ENCODE data around the gene CACNA1S.

Gene CACNA1S

DNA sequence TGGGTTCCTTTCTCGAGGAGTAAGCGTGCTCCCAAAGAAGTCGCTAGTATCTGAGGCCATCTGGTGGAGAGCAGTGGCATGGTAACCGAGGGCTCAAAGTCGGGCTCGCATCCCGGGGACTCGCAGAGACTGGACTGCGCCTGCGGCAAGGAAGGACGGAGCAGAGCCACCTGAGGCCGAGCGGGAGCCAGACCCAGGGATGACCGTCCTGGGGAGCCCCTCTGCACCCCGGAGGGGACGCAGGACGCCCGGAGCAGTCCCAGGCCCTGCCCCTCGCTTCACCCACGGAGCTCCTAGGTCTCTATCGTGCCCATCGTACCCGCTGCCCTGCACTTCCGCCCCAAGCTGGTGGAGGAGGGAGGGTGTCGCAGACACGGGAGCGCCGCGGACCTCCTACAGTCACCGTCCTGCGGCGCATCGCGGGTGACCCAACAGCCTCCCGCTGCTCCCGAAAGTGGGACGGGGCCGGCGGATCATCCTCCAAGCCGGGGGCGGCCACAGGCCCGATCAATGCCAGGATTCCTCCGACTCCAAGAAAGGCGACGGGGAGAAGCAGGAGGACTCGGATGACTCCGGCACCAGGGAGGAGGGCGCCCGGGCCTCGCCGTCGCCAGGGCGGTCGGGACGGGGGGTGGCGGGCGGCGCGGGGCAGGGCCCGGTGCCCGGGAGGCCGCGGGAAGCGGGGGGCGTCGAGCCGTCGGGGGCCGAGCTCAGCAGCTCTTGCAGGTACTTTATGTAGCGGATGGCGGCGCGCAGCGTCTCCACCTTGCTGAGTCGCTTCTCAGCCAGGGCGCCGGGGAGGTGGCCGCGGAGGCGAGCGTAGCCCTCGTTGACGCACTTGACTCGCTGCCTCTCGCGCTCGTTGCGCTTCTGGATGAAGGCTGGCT lies 2.3 kb upstream of the CACNA1S start:
- DNase-seq = peak; percentile 99

DNA sequence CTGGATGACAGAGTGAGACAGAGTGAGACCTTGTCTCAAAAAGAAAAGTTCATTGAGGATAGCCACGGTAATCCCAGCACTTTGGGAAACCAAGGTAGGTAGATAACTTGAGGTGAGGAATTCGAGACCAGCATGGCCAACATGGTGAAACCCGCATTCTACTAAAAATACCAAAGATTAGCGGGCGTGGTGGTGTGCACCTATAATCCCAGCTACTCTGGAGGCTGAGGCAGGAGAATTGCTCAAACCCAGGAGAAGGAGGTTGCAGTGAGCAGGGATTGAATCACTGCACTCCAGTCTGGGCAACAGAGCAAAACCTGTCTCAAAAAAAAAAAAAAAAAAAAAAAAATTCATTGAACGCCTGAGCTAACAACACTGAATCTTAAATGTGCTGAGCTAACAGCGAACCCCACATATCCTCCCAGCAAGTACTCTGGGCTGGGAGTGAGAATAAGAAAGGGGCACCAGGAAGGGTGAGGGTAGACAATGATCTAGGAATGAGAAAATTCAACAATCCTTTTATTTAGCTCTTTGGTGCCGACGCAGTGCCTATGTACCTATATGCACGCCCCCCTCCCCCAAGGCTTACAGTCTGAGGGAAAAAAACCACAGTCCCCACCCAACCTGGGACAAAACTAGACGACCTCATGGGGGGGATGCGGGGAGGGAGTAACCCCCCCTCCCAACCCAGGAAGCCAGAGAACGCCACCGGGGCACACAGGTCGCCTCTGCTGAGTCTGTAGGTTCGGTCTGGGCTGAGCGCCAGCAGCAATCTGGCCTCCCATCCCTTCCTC lies 1.4 kb upstream of the CACNA1S start:
- DNase-seq = no peak

DNA sequence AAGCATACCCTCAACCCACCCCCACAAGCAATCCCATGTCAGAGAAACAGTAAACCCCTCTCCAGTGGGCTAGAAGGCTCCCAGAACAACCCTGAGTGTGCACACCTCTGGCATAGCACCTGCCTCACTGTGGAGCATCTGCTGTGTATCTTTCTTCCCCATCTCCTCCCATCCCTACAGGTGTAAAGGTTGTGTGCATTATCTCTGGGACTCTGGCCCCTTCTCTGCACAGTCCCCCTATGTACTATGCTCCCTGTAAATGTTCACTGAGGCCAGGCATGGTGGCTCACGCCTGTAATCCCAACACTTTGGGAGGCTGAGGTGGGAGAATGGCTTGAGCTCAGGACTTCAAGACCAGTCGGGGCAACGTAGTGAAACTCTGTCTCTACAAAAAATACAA lies 700 bp upstream of the CACNA1S start:
- DNase-seq = no peak

DNA sequence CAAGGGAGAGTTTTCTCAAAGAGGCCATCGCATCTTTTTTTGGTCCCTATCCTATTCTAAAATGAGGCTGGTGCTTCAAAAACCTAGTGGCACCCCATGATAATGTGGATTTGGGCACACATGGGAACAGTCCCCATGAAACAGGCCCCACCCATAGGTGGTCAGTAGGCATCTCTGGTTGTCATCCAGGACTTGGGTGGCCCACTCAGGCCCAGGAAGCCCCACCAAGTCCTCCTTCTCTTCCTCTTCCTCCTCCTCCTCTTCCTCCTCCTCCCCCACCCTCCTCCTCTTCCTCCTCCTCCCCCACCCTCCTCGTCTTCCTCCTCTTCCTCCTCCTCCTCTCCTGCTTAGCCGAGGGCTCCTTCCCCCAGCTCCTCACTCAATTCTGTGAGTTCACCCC lies 554 bp downstream of the CACNA1S start:
- DNase-seq = no peak

DNA sequence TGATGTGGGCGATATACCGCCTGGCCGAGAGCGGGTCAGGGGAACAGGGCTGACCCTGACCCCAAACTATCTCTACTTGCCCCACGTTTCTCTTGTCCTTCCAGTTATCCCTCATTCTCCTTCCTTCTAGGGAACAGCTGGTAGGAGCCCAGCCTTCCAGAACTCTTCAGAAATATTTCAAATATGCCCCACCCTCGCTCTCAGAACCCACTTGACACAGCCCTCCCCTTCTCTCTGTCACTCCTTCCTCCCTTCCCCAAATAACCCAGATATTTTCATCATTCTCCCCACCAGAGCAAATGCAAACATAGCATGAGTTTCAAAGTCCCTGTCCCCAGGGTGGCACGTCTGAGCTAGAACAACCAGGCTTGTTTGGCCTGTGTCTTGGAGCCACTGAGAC lies 1.1 kb downstream of the CACNA1S start:
- DNase-seq = no peak

DNA sequence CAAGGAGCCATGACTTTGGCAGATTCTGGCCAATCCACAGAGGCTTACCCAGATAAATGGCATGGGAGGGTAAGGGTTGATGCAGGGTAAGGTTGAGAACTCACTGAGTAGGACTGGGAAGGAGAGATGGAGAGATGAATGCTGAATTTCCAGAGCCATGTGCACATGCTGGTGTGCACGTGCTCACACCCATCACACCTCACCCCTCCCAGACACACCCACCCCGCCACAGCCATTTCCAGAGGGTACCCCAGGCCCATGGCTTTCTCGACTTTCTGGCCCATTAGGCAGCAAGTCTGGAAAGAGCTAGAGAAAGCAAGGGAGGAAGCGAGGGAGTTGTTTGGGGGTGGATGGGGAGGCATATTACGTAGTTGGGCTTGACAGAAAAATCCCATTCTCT lies 1.6 kb downstream of the CACNA1S start:
- no peak for DNase-seq

DNA sequence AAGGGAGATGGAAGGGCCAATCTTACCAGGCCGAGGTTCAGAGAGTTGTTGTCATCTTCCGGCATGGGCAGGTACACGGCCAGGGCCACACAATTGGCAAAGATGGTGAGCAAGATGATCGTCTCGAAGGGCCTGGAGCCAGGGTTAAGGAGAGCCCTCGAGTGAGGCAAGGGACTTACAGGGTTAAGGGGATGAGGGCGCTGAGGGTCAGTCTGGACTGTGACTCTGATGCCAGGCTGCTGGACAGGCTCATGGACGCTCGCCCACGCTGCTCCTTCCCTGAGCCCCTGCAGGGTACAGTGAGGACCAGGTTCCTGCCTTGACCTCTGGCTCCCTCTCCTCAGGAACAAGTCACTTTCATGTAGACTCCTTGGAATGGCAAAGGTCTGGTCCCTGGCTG lies 2.1 kb downstream of the CACNA1S start:
- no peak for DNase-seq

DNA sequence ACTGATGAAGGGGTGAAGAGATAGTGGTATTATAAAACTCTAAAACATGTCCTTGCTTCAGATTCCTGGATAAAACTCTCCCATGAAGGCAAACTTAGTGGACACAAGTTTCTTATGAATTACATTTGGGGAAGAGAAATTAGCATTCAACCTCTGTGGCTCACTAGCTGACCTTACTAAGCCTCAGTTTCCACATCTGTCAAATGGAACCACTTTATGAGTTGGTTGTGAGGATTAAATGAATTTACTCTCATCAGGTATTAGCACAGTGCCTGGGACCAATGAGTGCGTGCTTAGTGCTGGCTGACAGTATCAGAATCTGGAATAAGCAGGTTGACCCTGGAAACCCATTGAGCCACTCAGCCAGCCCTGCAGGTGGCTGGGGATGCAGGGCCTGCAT lies 2.6 kb downstream of the CACNA1S start:
- no peak for DNase-seq

DNA sequence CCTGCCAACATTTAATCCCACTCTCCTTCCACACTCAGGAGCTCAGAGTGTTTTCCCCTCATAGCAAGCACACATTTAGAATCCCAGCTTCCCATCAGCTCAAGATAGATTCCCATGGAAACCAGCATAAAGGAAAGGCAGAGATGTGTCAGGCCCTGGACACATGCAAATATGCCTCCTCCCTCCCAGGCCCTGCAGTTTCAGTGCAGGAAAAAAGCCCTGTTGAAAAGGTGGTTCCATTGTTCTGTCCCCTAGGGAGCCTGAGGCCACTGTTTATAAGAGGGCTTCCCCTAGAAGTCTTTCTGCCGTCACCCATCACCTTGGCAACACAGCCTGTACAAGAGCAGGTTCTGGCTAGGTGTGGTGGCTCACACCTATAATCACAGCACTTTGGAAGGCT lies 3.6 kb downstream of the CACNA1S start:
- DNase-seq = peak; percentile 75

DNA sequence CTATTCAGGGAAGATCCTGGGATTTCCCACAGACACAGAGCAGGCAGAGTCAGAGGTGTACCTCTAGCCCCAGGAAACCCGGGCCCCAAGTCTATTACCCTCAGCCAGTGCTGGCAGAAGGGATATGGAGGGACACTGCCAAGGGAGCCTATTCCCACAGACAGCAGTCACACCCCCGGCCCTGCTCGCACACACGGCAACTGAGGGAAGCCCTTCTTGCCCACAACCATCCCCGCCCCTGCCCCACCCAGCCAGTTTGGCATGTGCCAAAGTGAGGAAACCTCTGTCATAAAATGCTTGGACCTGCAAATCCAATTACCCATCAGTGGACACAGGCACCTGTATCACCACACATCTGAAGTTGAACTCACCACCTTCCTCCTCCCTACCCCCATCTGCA lies 6.5 kb downstream of the CACNA1S start:
- no peak for DNase-seq

DNA sequence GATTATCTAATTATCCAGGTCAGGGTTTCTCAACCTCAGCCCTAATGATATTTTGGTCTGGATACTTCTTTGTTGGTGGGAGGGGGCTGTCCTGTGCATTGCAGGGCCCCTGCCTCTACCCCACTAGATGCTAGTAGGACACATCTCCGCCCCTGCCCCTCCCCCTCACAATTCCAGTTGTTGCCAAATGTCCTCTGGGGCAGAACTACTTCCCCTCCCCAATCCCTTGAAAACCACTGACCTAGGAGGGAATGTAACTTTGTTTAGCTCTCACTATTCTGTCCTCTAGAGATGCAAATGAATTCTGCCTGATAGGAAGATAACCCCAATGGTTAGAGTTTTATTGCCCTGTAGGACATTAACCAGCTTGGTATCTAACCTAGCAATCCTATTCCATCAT lies 8.1 kb downstream of the CACNA1S start:
- no peak for DNase-seq

DNA sequence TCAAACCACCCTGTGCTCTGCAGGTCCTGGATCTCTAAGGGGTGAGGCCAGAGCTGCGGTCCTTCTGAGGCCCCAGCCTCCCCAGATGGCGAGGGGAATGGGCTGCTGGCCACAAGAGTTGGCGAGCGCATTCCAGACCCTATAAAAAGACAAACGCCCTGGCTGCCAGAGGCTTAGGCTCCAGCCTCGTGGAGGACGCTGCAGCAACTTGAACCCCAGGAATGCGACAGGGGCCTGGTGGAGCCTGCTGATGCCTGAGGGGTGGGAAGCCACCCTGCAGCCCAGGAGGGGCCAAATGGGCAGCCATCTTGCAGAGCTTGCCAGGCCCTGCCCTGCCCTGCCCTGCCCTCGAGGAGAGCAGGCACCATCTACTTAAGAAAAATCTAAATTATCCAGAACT lies 8.6 kb downstream of the CACNA1S start:
- DNase-seq = no peak

DNA sequence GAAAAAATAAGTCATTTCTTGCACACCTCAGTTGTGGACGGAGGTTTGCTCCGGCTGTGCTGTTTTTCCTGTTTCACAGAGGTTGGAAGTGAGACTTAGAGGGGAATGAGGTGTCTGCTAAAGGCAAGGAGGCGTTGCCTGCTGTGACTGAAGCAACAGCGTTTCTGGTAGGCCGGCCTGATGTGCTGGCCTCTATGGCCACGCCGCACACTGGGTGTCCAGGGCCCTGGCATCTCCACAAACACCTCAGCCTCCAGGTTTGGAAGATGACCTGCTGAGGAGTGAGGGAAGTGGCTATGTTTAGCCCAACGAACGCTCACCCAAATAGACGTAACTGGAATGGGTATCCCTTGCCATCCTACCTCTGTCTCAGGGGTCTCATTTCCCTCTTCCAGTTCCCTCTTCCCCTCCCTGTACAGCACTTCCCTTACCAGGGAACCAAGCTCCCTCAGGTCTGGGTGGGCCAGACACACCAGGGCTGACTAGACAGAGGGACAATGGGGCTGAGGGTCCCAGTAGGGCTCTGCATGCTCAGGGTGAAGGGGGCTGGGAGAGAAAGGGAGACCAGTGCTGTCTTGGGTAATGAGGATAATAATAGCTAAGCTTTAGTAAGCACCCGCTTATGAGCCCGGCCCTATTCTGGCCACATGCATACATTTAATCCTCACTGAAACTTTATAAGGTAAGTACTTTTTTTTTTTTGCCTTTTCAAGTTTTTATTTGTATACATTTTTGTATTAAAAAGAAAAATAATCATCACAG lies 11.9 kb downstream of the CACNA1S start:
- no peak for DNase-seq

DNA sequence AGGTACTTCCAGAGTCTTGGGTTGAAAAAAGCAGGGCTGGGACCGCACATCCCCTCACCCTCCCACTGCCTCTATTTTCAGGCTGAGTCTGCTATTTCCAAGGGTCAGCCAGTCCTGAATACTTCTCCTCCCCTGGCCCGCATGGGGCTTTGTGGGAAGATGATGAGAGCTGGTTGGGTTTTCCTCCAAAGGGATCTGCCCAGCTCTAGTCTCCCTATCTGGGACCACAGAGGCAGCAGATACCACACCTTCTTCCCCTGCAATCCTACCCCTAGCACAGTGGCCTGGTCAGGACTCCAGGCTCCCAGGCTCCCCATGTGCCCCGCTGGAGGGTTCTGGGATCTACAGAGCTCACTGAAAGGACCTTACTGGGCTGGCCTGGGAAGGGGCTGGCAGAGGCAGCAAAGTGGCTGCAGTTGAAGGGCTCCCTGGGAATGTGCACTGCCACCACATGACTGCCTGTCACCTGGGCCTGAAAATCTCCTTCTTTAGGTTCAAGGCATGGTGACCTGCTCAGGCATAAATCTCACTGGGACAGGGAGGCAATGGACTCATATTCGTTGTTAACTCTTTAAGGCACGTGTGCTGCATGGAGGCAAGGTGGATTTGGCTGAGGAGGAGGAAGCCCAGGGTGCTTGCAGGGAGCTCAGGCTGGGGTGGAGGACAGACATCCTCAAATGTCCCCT lies 13.1 kb downstream of the CACNA1S start:
- no peak for DNase-seq

DNA sequence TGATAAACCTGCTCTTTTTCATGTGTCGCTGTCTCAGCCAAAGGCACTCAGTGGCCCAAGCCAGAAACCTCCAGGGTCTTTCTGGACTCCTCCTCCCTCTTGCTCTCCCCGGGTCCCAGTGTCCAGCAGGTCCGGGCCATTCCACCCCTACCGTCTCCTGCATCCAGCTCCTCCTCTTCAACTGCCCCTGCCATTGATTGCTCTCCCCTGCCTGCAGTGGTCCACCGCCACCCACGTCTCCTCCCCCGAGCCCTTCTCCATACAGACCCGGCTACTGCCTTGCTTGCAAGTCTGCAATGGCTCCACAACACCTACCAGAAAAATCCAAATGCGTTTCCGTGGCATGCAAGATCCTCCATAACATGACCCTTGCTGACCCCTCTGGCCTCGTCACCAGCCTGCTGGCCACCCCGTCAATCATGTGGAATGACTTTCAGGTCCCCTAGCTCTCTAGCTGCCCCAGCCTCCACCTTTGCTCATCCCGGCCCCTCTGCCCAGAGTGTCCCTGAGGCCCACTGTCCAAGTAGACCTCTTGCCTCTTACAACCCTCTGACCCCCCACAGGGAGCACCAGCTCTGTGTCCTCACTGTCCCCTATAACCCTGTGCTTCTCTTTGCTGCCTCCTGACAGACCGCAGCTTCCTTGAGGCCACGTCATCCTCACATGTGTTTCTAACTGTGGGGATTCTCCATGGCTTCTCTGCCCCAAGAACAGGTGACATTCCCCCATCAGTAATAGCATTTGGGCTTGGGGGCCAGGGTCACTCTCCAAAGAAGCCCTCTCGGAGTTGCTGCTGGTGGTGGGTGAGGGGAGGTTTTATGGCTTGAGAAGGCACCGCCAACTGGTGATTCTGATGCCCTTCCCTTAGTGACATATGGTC lies 15.0 kb downstream of the CACNA1S start:
- DNase-seq = no peak

DNA sequence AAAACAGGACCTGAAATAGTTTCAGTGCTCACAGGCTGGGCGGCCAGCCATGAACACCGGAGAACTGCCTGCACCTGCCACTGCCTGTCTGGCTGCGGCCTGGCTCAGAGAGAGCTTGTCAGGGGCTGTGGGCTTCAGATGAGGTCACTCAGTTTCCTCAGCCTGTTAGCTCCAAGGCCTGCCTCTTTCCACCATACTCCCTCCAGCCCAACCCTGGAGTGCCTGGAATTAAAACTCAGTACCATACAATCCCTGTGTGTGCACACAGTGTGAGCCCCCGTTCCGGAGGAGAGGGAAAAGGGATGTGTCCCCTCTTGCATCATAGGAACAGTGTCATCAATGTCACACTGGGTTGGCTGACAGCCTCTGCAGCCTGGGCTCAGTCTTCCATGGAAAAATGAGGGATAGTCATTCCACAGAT lies 16.2 kb downstream of the CACNA1S start:
- peak; percentile 15 for DNase-seq

DNA sequence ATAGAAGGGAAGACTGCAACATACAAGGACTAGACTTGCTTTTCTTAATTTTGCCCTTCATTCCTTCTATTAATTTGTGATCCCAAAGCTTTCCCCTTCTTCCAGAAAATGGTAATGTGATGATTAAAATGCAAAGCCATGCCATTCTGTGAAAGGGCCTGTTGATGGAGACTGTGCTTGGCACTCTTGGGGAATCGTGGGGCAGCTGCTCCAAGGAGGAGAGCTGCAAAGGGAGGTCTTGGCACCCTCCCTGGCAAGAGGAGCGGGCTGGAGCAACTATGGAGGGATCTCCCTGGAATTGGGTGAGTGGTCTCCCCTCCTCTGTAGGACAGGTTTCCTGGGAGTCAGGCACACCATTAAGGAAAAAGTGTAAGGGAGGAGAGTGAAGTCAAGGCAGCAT lies 16.6 kb downstream of the CACNA1S start:
- DNase-seq = no peak

DNA sequence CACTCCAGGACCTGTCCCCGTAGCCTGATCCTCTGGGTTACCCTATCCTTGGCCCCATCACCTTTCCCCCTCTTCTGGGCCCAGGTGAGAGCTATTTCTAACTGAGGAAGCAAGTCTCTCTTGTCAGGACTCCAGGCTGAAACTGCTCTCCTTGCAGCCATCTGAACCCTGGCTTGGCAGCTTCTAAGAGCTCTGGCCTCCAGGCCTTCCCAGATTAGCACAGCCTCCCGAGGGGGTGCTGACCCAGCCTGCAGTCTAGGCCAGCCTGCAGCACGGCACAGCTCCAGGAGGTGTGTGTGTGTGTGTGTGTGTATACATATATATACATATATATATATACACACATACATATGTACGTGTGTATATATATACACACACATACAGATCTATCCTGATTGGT lies 17.4 kb downstream of the CACNA1S start:
- no peak for DNase-seq

DNA sequence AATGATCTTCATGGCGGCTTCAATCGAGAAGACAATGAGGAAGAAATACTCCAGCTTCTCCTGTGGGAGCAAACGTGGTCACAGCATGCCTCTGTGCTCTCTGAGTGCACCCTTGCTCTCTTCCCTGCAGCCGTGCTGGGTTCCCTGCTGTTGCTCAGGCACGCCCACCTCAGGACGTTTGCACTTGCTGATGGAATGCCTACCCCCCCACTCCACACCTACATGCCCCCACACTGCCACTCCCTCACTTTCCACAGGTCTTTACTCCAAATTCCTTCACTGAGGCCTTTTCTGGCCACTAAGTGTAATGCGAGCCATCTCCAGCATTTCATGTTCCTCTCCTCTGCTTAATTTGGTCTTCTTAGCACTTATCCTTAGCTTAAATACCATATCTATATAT lies 18.3 kb downstream of the CACNA1S start:
- DNase-seq = no peak

DNA sequence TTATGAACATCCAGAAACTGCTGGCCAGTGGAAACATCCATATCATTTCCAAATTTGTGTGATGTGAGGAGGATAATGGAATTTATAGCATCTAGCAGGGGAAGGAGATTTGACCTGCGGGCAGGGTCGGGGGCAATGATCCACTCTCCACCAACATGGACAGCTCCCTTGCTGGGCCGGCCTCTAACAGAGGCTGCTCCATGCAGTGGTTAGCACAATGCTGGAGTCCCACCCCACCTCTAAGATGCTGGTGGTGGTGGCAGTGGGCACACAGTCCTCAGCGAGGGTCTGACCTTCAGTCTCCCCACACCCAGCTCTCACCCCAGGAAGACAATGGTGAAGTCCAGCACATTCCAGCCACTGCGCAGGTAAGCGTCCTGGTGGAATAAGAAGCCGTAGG lies 18.7 kb downstream of the CACNA1S start:
- no peak for DNase-seq

DNA sequence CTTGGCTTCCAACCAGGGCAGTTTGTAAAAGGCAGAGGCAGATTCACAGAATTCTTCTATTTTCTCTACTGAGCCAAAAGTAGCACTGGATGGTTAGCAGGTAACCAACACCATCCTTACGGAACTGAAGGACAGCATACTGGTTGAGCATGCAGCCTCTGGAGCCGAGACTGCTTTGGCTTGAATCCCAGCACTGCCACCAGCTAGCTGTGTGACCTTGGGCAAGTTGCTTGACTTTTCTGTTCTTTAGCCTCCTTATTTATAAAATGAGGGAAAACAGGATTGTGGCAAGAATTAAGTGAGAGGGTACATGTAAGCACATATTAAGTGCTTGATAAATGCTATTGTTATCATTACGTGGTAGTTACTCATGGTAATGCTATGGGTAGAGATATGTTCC lies 19.5 kb downstream of the CACNA1S start:
- DNase-seq = no peak

DNA sequence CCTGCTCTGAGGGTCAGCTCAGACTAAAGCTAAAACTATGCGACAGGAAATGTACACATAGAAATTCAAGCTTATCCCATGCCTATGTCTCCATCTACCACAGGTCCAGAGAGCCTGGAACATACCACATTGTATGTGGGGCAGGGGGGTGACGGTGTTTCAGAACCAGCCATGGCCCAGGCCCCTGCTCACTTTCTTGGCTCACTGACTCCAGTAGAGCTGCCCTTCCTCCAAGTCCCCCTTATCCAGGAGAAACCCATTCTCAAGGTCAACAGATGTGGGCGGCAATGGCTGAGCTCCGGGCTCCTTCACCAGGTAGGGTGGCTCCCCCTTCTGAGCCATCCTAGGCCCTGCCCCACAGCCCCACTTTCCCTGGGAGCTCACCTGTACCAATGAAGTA lies 21.0 kb downstream of the CACNA1S start:
- no peak for DNase-seq
